GM18499 (cell line): Measurements from ENCODE around the gene TNNI3K.
A peak's percentile ranks its signal among the peaks of the same experiment; 100 is the strongest.

Source experiments
- ATAC-seq: cut with Tn5 transposase; IDR thresholded peaks from one replicate; pipeline ENCODE4 v1.9.1; 2021; ENCODE audit warnings: moderate number of reproducible peaks; ENCODE audit not compliant: insufficient read depth, unreplicated experiment

TNNI3K gene

GRCh38 chr1:74429580-74429979, 194.4 kb downstream of the TNNI3K start:
- ATAC-seq, result no peak

GRCh38 chr1:74430342-74430934, 195.3 kb downstream of the TNNI3K start:
- no peak for ATAC-seq

- no peak for ATAC-seq
Observed at GRCh38 chr1:74431531-74431930, 196.3 kb downstream of the TNNI3K start.

GRCh38 chr1:74432325-74432724, 197.1 kb downstream of the TNNI3K start:
- no peak for ATAC-seq

- no peak for ATAC-seq
Observed at GRCh38 chr1:74434321-74434720, 199.1 kb downstream of the TNNI3K start.

GRCh38 chr1:74436078-74436477, 200.9 kb downstream of the TNNI3K start:
- ATAC-seq, result no peak

- no peak for ATAC-seq
Observed at GRCh38 chr1:74437035-74437434, 201.8 kb downstream of the TNNI3K start.

- no peak for ATAC-seq
Observed at GRCh38 chr1:74452035-74452434, 216.8 kb downstream of the TNNI3K start.

GRCh38 chr1:74453277-74453676, 218.1 kb downstream of the TNNI3K start:
- no peak for ATAC-seq

- ATAC-seq, result no peak
Observed at GRCh38 chr1:74455390-74455789, 220.2 kb downstream of the TNNI3K start.

GRCh38 chr1:74457253-74457652, 222.1 kb downstream of the TNNI3K start:
- no peak for ATAC-seq

- ATAC-seq, result peak; percentile 82
Observed at GRCh38 chr1:74463333-74463988, 228.3 kb downstream of the TNNI3K start.

GRCh38 chr1:74464037-74464436, 228.8 kb downstream of the TNNI3K start:
- no peak for ATAC-seq

GRCh38 chr1:74465193-74465681, 230.1 kb downstream of the TNNI3K start:
- no peak for ATAC-seq

- ATAC-seq, result no peak
Observed at GRCh38 chr1:74467786-74468377, 232.7 kb downstream of the TNNI3K start.

GRCh38 chr1:74468982-74469603, 233.9 kb downstream of the TNNI3K start:
- ATAC-seq, result no peak

GRCh38 chr1:74470251-74470650, 235.1 kb downstream of the TNNI3K start:
- no peak for ATAC-seq

GRCh38 chr1:74470936-74471335, 235.7 kb downstream of the TNNI3K start:
- no peak for ATAC-seq

- no peak for ATAC-seq
Observed at GRCh38 chr1:74471470-74471869, 236.3 kb downstream of the TNNI3K start.

GRCh38 chr1:74474585-74474984, 239.4 kb downstream of the TNNI3K start:
- ATAC-seq, result no peak

GRCh38 chr1:74478979-74479378, 243.8 kb downstream of the TNNI3K start:
- ATAC-seq, result no peak
